Tibial nerve (tissue), 4 donors: ENCODE measurements around the gene IL1RL1. TPM values are rescaled to one million over a fixed set of nuclear protein-coding genes. Genes with fewer than 3 reads are reported as not detected.

ENCODE experiments used
- DNase-seq, 2 donors: peaks; one replicate each; pipeline ENCODE4 v3.0.0-alpha.2; 2019; ENCODE audit warnings: low spot score in 2 of 2
- H3K27ac ChIP-seq, 4 donors: fragments of 200-600 bp; sonication (generic) in 3 of 4; one replicate each; pipeline ENCODE4 v1.5.1; 2017 to 2019; ENCODE audit warnings: mild to moderate bottlenecking in 1 of 4
- H3K27me3 ChIP-seq, 2 donors: fragments of 200-600 bp; sonication (generic) in 1 of 2; one replicate each; pipeline versions ENCODE4 v1.5.1 to v1.6.0; 2017 to 2019
- H3K36me3 ChIP-seq, 3 donors: fragments of 200-600 bp; sonication (generic); one replicate each; pipeline ENCODE4 v1.5.1; 2018 to 2019
- H3K4me1 ChIP-seq, 4 donors: fragments of 200-600 bp; sonication (generic) in 3 of 4; one replicate each; pipeline ENCODE4 v1.5.1; 2017 to 2019
- H3K4me3 ChIP-seq, 4 donors: fragments of 200-600 bp; sonication (generic) in 3 of 4; one replicate each; pipeline ENCODE4 v1.5.1; 2017 to 2019; ENCODE audit warnings: mild to moderate bottlenecking in 1 of 4, moderate library complexity in 1 of 4
- H3K9me3 ChIP-seq, 4 donors: fragments of 200-600 bp; sonication (generic) in 3 of 4; one replicate each; pipeline ENCODE4 v1.5.1; 2017 to 2019
- CTCF ChIP-seq, 5 experiments: fragments of 200-600 bp in 3 of 5; fragments of 450-650 bp in 2 of 5; sonication (generic) in 3 of 5; IDR thresholded peaks; one replicate each; pipeline ENCODE4 v1.5.1; 2016 to 2019; ENCODE audit warnings: antibody characterized with exemption in 5 of 5, mild to moderate bottlenecking in 3 of 5, moderate library complexity in 2 of 5
- EP300 ChIP-seq, 2 donors: sonication (generic); formaldehyde crosslinking; IDR thresholded peaks; one replicate each; pipeline ENCODE4 v1.6.1; 2017; ENCODE audit warnings: antibody characterized with exemption in 2 of 2, mild to moderate bottlenecking in 1 of 2
- POLR2A ChIP-seq, 2 donors: fragments of 450-650 bp; IDR thresholded peaks; one replicate each; pipeline ENCODE4 v1.6.1; 2017; ENCODE audit warnings: antibody characterized with exemption in 2 of 2, mild to moderate bottlenecking in 2 of 2, moderate library complexity in 2 of 2
- WGBS, 2 donors: methylation state at CpG; one replicate each; pipeline ENCODE4 v1.1.5; 2018; 5-methylcytosine and 5-hydroxymethylcytosine counted together
- total RNA-seq, 4 donors: library from RNA; depleted of rRNA; stranded (reverse); fragments of >200 nt; gene quantifications; one replicate each; pipeline ENCODE4 v1.1.0, GENCODE V29; 2016

Gene IL1RL1
- total RNA-seq, 4 donors from 2014 or later, result 3.9 to 17.7 (median 6.9) TPM

DNA sequence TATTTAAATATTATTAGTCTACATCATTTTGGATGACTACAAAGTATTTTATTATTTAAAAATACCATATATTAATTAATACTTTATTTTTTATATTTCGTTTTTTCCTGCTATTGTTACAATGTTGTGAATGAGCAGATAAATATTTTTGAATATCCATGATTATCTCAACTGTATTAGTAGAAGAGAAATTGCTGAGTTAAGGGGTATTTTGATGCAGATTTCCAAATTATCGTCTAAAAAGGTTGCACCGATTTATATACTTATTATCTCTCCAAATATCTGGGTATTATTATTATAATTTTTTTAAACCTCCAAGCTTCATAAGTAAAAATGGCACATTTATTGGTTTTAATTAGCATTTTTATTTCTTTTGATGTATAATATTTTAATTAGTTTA is 8.9 kb upstream of the IL1RL1 start:
- 81 to 87% methylated on average over 3 of the region's 3 CpGs for WGBS, 2 donors
- no peak overlapping the region for H3K27ac ChIP-seq

GRCh38 chr2:102303589-102303988 is 7.8 kb upstream of the IL1RL1 start:
- 84% methylated on average over 3 of the region's 3 CpGs for WGBS, 2 donors

More for the DNA sequence above, 8.9 kb upstream of the IL1RL1 start:
- H3K27me3 ChIP-seq, result peaks cover 0 to 9% of the 10 kb centered on the region in 2 donors
- no peaks in the 10 kb centered on the region for H3K9me3 ChIP-seq
- no peaks in the 10 kb centered on the region for H3K4me1 ChIP-seq
- no peak overlapping the region for H3K4me3 ChIP-seq
- no peak for DNase-seq
- TF ChIP-seq CTCF (IDR thresholded peaks at IDR 0.05), result no peak
- TF ChIP-seq POLR2A (IDR thresholded peaks at IDR 0.05), result no peak
- H3K36me3 ChIP-seq, result no peaks in the 10 kb centered on the region

GRCh38 chr2:102304268-102304667 is 7.1 kb upstream of the IL1RL1 start:
- DNase-seq, result no peak
- Histone ChIP-seq H3K27me3 (peaks cover 0 to 11% of the 10 kb centered on the region in 2 donors), H3K4me3 (no peak overlapping the region), H3K9me3 (no peaks in the 10 kb centered on the region), H3K36me3 (no peaks in the 10 kb centered on the region), H3K27ac (no peak overlapping the region), H3K4me1 (no peaks in the 10 kb centered on the region)
- TF ChIP-seq CTCF (IDR thresholded peaks at IDR 0.05) (no peak), POLR2A (IDR thresholded peaks at IDR 0.05) (no peak), EP300 (IDR thresholded peaks at IDR 0.05) (no peak)
- 71 to 72% methylated on average over 2 of the region's 2 CpGs for WGBS, 2 donors

More at GRCh38 chr2:102303589-102303988, 7.8 kb upstream of the IL1RL1 start:
- Histone ChIP-seq H3K27ac (no peak overlapping the region), H3K27me3 (peaks cover 0 to 11% of the 10 kb centered on the region in 2 donors), H3K9me3 (no peaks in the 10 kb centered on the region), H3K4me3 (no peak overlapping the region), H3K36me3 (no peaks in the 10 kb centered on the region), H3K4me1 (no peaks in the 10 kb centered on the region)
- DNase-seq, result no peak
- TF ChIP-seq POLR2A (IDR thresholded peaks at IDR 0.05), result no peak
- no peak for TF ChIP-seq CTCF (IDR thresholded peaks at IDR 0.05)
- no peak for TF ChIP-seq EP300 (IDR thresholded peaks at IDR 0.05)

DNA sequence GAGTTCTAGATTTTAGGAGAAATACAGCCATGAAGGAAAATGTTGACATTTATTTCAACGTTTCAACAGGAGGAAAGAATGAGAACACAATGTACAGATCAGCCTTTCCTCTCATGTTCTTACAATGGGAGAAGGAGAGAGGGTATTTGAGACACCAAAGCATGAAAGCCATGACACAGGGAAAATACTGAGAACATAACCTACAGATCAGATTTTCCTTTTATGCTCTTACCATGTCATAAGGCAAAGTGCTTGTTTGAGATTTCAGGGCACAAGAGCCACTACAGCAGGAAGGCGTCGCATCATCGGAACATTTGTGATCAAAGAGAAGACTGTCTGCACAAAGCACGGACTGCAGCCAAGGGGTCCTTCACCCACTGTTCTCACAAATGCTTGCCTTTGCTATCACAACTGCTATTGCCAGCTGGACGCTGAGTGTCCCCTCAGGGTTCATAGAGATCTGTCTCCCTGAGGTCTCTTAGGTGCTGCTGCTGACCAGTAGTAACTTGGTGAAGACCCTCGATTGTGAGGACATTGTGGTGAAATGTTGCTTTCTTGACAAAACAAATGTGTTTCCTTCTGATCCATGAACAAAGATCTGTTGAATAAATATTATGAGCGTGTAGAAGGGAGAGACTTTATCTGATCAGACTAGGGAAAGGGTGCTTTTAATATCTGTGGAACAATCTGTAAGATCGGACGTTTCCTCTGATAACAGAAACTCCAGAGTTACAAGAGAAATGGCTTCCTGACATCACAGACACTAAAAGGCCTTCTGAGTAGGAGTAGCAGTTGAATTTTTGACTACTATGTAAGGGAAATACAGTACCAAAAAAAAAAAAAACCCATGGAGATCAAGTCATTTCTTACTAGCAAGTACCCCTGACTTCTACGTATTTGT is 6.4 kb upstream of the IL1RL1 start:
- DNase-seq, result no peak
- WGBS, 2 donors, result 58 to 68% methylated on average over 11 of the region's 11 CpGs
- Histone ChIP-seq H3K27me3 (peaks cover 0 to 11% of the 10 kb centered on the region in 2 donors), H3K4me1 (no peaks in the 10 kb centered on the region), H3K27ac (no peak overlapping the region), H3K9me3 (no peaks in the 10 kb centered on the region), H3K4me3 (no peak overlapping the region), H3K36me3 (no peaks in the 10 kb centered on the region)
- TF ChIP-seq POLR2A (IDR thresholded peaks at IDR 0.05), result no peak
- TF ChIP-seq CTCF (IDR thresholded peaks at IDR 0.05), result no peak
- no peak for TF ChIP-seq EP300 (IDR thresholded peaks at IDR 0.05)

GRCh38 chr2:102306125-102306524 is 5.2 kb upstream of the IL1RL1 start:
- Histone ChIP-seq H3K9me3 (no peaks in the 10 kb centered on the region), H3K4me1 (no peaks in the 10 kb centered on the region), H3K4me3 (no peak overlapping the region), H3K36me3 (no peaks in the 10 kb centered on the region), H3K27ac (no peak overlapping the region), H3K27me3 (peaks cover 0 to 11% of the 10 kb centered on the region in 2 donors)
- no peak for DNase-seq
- TF ChIP-seq EP300 (IDR thresholded peaks at IDR 0.05) (no peak), POLR2A (IDR thresholded peaks at IDR 0.05) (no peak), CTCF (IDR thresholded peaks at IDR 0.05) (no peak)
- WGBS, 2 donors, result 49 to 52% methylated on average over 1 of the region's 1 CpG
